ENCODE measurements around the gene CCDC57. TPM values are rescaled to one million over a fixed set of nuclear protein-coding genes. Genes with fewer than 3 reads are reported as not detected.

Gene CCDC57
- total and polyA plus RNA-seq, 9 of the 15 experiments (the other 6 are each of a cell fraction or from before 2014, with no cell fraction given), result 0.83 to 36.2 (median 13.6) TPM

DNA sequence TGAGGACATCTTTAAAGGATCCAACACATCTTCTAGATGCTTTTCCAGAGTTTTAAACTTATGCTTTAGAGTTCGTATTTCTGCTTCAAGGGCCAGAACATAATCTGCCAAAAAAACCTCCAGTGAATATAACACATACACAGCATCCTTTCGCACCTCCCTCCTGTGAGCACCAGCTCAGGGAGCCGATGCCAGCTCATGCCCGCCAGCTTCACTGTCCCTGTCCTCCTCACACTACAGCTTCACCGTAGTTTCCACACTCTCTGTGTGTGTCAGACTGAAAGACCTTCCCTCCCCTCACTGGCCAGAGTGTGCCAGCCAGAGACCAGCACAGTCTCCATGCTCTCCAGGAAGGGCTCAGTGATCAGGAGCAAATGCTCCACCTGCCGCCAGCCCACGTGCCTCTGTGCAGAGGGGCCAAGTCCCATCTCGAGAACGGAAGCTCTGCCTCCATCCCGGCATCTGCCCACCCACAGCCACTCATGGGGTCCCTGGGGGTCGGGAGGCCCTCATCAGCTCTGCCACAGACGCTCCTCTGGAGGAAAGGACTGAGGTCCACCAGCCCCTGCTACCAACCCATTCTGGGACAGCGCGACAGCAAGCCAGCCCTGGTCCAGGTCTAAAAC lies 40.8 kb downstream of the CCDC57 start (continued):
- TF ChIP-seq HIVEP1 (CRISPR knock-in tag; IDR thresholded peaks at IDR 0.05) (no peak), ZNF316 (IDR thresholded peaks at IDR 0.05) (no peak), ILF3 (IDR thresholded peaks at IDR 0.05; ENCODE audit: borderline replicate concordance) (no peak), FIP1L1 (IDR thresholded peaks at IDR 0.05; ENCODE audit: low read depth, low read length, poor library complexity, severe bottlenecking) (no peak), ZNF583 (CRISPR knock-in tag; IDR thresholded peaks at IDR 0.05) (no peak), KDM4B (IDR thresholded peaks at IDR 0.05; ENCODE audit: borderline replicate concordance in 2 of 2, low read depth in 1 of 2) (no peak), RBM14 (IDR thresholded peaks at IDR 0.05; ENCODE audit: borderline replicate concordance, insufficient read depth, low read depth, low read length) (no peak)
- TF ChIP-seq, protein P1, sequence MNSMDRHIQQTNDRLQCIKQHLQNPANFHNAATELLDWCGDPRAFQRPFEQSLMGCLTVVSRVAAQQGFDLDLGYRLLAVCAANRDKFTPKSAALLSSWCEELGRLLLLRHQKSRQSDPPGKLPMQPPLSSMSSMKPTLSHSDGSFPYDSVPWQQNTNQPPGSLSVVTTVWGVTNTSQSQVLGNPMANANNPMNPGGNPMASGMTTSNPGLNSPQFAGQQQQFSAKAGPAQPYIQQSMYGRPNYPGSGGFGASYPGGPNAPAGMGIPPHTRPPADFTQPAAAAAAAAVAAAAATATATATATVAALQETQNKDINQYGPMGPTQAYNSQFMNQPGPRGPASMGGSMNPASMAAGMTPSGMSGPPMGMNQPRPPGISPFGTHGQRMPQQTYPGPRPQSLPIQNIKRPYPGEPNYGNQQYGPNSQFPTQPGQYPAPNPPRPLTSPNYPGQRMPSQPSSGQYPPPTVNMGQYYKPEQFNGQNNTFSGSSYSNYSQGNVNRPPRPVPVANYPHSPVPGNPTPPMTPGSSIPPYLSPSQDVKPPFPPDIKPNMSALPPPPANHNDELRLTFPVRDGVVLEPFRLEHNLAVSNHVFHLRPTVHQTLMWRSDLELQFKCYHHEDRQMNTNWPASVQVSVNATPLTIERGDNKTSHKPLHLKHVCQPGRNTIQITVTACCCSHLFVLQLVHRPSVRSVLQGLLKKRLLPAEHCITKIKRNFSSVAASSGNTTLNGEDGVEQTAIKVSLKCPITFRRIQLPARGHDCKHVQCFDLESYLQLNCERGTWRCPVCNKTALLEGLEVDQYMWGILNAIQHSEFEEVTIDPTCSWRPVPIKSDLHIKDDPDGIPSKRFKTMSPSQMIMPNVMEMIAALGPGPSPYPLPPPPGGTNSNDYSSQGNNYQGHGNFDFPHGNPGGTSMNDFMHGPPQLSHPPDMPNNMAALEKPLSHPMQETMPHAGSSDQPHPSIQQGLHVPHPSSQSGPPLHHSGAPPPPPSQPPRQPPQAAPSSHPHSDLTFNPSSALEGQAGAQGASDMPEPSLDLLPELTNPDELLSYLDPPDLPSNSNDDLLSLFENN (IDR thresholded peaks at IDR 0.05; ENCODE audit: low read depth in 2 of 2, low read length in 2 of 2), result no peak
- TF ChIP-seq, protein P2, sequence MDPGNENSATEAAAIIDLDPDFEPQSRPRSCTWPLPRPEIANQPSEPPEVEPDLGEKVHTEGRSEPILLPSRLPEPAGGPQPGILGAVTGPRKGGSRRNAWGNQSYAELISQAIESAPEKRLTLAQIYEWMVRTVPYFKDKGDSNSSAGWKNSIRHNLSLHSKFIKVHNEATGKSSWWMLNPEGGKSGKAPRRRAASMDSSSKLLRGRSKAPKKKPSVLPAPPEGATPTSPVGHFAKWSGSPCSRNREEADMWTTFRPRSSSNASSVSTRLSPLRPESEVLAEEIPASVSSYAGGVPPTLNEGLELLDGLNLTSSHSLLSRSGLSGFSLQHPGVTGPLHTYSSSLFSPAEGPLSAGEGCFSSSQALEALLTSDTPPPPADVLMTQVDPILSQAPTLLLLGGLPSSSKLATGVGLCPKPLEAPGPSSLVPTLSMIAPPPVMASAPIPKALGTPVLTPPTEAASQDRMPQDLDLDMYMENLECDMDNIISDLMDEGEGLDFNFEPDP (CRISPR knock-in tag; IDR thresholded peaks at IDR 0.05), result no peak
